Mammary epithelial cell (primary cell): ENCODE results near the gene CASP8AP2.

ENCODE experiments used
- CTCF ChIP-seq, 2 donors: IDR thresholded peaks in 1 of 2; conservative IDR thresholded peaks in 1 of 2; 2 replicates each; pipeline ENCODE4 v1.5.1; 2011 to 2012; ENCODE audit warnings: inconsistent platforms in 2 of 2, low read length in 2 of 2, mild to moderate bottlenecking in 2 of 2, control low read depth in 1 of 2, low read depth in 1 of 2; ENCODE audit not compliant: insufficient read depth in 1 of 2; ENCODE audit errors: extremely low read depth in 1 of 2
- EZH2 ChIP-seq: IDR thresholded peaks from 2 replicates; pipeline ENCODE4 v1.6.1; 2012; ENCODE audit warnings: low read length, inconsistent platforms, borderline replicate concordance

DNA sequence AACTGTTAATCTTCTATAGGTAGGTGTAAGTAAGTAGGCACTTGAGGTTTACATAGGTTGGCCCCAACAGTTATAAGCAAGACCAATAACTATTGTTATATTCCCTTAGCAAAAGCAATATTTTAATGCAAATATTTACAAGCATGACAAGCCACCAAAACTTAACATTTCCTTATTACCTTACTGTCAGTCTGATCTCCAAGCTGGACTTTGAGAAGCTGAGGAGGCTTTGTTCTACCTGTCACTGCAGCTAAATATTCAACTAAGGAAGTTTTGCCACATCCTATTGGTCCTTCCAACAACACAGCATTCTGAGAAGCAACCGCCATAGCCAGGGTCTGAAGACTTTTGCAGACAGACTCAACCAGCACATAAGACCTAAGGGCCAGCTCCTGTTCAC, 39.7 kb upstream of the CASP8AP2 start:
- TF ChIP-seq CTCF (conservative IDR thresholded peaks at IDR 0.05 in 1 of 2, IDR thresholded peaks at IDR 0.05 in 1 of 2; ENCODE audit: extremely low read depth in 1 of 2, insufficient read depth in 1 of 2, low read depth in 1 of 2, low read length in 2 of 2) (no peak), EZH2 (no peak)
